ENCODE measurements around the gene SEPTIN3. TPM values are rescaled to one million over a fixed set of nuclear protein-coding genes. Genes with fewer than 3 reads are reported as not detected.

Gene SEPTIN3
- total RNA-seq, 4 donors from 2014 or later, result 0.22 to 0.75 (median 0.40) TPM

DNA sequence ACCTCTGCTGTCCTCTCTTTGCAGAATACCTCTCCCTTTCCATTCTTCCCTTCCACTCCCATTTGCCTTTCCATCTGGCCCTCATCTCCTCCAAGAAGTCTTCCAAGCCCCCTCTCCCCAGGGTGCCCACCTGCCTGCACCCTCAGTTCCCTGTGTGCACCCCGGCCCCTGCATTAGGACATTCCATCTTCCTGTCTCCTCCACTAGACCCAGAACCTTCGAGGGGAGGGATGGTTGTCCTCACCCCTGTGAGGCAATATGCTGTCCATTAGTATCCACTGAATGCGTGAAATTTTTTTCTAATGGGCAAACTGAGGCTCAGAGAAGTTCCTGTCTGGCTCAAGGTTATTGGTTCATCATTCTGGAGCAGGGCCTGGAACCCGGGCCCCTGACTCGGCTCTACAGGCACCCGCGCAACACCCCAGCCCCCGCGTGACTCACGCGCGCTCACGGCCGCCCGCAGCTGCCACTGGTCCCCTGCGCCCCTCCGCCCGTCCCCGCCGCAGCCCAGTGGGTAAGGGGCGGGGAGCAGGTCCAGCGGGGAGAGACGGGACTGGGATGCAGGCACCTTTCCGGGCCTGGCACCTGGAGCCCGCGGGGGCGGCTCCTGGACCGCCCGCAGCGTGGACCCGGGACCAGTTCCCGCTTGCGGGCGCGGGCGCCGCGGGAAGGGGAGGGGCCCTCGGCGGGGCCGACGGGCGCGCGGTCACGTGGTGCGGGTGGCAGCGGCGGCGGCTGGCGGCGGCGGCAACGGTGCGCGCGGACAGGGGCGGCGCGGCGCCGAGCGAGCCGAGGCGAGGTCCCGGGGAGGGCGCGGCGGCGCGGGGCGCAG is 7.0 kb downstream of the SEPTIN3 start:
- no peaks in the 10 kb centered on the region for H3K9me3 ChIP-seq
- no peaks in the 10 kb centered on the region for H3K27me3 ChIP-seq
- intact Hi-C loops (cut with DNase I), result no loop called here
- TF ChIP-seq, protein P1, sequence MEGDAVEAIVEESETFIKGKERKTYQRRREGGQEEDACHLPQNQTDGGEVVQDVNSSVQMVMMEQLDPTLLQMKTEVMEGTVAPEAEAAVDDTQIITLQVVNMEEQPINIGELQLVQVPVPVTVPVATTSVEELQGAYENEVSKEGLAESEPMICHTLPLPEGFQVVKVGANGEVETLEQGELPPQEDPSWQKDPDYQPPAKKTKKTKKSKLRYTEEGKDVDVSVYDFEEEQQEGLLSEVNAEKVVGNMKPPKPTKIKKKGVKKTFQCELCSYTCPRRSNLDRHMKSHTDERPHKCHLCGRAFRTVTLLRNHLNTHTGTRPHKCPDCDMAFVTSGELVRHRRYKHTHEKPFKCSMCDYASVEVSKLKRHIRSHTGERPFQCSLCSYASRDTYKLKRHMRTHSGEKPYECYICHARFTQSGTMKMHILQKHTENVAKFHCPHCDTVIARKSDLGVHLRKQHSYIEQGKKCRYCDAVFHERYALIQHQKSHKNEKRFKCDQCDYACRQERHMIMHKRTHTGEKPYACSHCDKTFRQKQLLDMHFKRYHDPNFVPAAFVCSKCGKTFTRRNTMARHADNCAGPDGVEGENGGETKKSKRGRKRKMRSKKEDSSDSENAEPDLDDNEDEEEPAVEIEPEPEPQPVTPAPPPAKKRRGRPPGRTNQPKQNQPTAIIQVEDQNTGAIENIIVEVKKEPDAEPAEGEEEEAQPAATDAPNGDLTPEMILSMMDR (IDR thresholded peaks at IDR 0.05), result no peak
- TF ChIP-seq POLR2A (IDR thresholded peaks at IDR 0.05), result no peak
- H3K4me3 ChIP-seq (replicated peaks in 1 of 3), result peak overlapping the region in 1 of 3 donors; percentile 37
- H3K27ac ChIP-seq, result no peak overlapping the region
- H3K4me1 ChIP-seq, result peaks cover 0 to 13% of the 10 kb centered on the region in 2 donors
- no peaks in the 10 kb centered on the region for H3K36me3 ChIP-seq
- 11 to 15% methylated on average over 8 to 15 of the region's 72 CpGs for WGBS, 2 donors
- DNase-seq, result peak; percentile 40 to 47

DNA sequence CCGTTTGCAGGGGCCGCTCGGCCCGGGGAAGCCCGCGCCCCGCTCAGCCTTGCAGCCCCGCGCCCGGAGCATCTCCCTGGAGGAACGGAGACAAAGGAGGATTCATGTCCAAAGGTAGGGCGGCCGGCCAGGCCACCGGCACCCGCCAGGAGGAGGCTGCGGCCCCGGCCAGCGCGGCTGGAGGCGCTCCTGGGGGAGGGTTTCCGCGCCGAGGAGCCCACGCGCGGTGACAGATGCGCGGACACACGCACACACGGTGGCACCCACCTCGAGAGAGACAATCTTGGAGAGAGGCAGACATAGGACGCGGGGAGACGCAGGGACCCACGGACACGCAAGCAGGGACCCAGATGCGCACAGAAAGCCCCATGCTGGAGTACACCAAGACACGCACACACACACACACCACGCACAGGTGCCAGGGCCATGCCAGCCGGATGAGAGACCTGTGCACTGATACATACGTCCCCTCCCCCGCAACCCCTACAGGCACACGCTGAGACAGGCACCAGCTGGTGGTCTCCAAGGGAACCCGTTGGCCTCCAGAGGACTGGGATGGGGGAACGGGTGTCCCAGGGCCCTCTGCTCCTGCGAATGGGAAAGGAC is 7.8 kb downstream of the SEPTIN3 start:
- Histone ChIP-seq H3K4me1 (peaks cover 0 to 13% of the 10 kb centered on the region in 2 donors), H3K36me3 (no peaks in the 10 kb centered on the region), H3K27ac (no peak overlapping the region), H3K4me3 (replicated peaks in 1 of 3) (no peak overlapping the region), H3K9me3 (no peaks in the 10 kb centered on the region), H3K27me3 (no peaks in the 10 kb centered on the region)
- intact Hi-C loops (cut with DNase I), result no loop called here
- TF ChIP-seq, protein P1 (IDR thresholded peaks at IDR 0.05), result no peak
- TF ChIP-seq POLR2A (IDR thresholded peaks at IDR 0.05), result no peak
- WGBS, 2 donors, result 5 to 7% methylated on average over 8 to 26 of the region's 46 CpGs
- DNase-seq, result no peak

DNA sequence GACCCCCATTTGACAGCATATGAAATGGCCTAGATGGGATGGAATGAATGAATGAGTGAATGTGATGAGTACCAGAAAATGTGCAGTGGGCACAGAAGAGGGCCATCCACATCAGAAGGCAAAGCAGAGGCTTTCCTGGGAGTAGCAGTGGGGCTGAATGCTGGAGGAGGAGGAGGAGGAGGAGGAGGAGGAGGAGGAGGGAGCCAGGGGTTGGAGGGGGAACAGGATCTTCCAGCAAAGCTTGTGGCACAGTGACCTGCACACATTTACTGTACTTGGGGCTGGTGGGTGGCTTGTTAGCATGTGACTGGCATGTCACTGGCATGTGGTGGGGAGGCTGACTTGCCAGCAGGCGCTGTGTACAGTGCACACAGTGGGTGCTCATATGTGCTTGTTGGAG is 9.5 kb downstream of the SEPTIN3 start:
- no peak overlapping the region for H3K27ac ChIP-seq
- intact Hi-C loops (cut with DNase I), result no loop called here

DNA sequence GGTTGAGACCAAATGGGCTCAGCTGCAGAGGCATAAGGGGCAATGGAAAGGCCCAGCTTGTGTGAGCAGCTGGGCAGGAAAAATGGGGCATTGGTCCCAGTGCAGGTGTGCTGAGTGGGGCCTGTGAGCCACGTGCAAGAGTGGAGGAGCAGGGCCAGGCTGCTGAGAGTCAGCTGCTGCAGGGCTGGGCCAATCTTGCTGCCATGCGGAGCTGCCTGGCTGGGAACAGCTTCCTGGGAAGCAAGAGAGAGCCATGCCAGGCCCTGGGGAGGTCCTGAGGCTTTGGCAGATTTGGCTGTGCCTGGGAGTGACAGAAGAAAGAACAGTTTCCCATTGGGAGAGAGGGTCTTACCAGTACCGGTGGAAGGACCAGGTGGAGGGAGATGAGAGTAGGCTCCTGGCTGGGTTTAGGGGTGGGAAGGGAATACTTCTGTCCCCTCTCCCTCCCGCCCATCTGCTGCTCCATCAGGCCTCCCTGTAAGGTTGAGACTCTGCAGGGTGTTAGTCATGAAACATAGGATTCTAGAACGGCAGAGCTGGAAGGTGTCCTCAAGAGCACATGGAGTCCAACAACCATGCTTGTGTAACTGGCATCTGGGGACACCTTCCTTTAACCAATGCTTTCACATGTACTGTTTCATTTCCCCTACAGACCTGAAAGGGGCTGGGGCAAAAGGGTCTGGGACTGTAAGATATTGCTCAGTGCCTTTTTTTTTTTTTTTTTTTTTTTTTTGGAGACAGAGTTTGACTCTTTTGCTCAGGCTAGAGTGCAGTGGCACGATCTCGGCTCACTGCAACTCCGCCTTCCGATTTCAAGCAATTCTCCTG is 10.4 kb downstream of the SEPTIN3 start:
- no peak for DNase-seq
- H3K4me1 ChIP-seq, result peaks cover 0 to 10% of the 10 kb centered on the region in 2 donors
- no peaks in the 10 kb centered on the region for H3K27me3 ChIP-seq
- no peak for TF ChIP-seq POLR2A (IDR thresholded peaks at IDR 0.05)
- TF ChIP-seq, protein P1 (IDR thresholded peaks at IDR 0.05), result no peak
- no peak overlapping the region for H3K27ac ChIP-seq
- no peak overlapping the region for H3K4me3 ChIP-seq (replicated peaks in 1 of 3)
- intact Hi-C loops (cut with DNase I), result no loop called here
- 76 to 85% methylated on average over 9 of the region's 9 CpGs for WGBS, 2 donors
- H3K9me3 ChIP-seq, result no peaks in the 10 kb centered on the region
- no peaks in the 10 kb centered on the region for H3K36me3 ChIP-seq

More for the DNA sequence above, 9.5 kb downstream of the SEPTIN3 start:
- H3K4me1 ChIP-seq, result peaks cover 0 to 13% of the 10 kb centered on the region in 2 donors
- TF ChIP-seq POLR2A (IDR thresholded peaks at IDR 0.05), result no peak
- TF ChIP-seq, protein P1 (IDR thresholded peaks at IDR 0.05), result no peak
- no peaks in the 10 kb centered on the region for H3K9me3 ChIP-seq
- no peak for DNase-seq
- H3K27me3 ChIP-seq, result no peaks in the 10 kb centered on the region
- H3K4me3 ChIP-seq (replicated peaks in 1 of 3), result no peak overlapping the region
- H3K36me3 ChIP-seq, result no peaks in the 10 kb centered on the region
- 100% methylated on average over 1 of the region's 1 CpG for WGBS, 2 donors
